ENCODE data around the gene ACTR1B. TPM values are rescaled to one million over a fixed set of nuclear protein-coding genes. Genes with fewer than 3 reads are reported as not detected.
"Not testable (repeated sequence)": the region's sequence is repeated elsewhere in the genome, so short reads cannot be mapped to it uniquely, and the experiment has no call there.

ACTR1B gene
- total RNA-seq, 4 donors from 2014 or later = 64.9 to 106 (median 76.3) TPM

DNA sequence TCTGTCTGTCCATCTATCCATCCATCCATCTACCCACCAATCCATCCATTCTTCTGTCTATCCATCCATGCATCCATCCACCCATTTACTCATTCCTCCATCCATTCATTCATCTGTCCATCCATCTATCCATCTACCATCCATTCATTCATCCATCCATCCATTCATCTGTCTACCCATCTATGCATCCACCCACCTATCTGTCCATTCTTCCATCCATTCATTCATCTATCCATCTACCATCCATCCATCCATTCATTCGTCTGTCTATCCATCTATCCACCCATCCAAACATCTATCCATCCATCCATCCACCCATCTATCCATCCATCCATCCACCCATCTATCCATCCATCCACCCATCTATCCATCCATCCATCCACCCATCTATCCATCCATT, 43.4 kb downstream of the ACTR1B start:
- H3K4me1 ChIP-seq; H3K9me3 ChIP-seq; H3K36me3 ChIP-seq; H3K27ac ChIP-seq; H3K4me3 ChIP-seq (replicated peaks in 1 of 3); intact Hi-C loops (cut with DNase I); DNase-seq; H3K27me3 ChIP-seq: not testable (repeated sequence)
- WGBS, 2 donors = 89% methylated on average over 1 of the region's 1 CpG; no CpG with 5 or more reads in 1 of the 2 donors

DNA sequence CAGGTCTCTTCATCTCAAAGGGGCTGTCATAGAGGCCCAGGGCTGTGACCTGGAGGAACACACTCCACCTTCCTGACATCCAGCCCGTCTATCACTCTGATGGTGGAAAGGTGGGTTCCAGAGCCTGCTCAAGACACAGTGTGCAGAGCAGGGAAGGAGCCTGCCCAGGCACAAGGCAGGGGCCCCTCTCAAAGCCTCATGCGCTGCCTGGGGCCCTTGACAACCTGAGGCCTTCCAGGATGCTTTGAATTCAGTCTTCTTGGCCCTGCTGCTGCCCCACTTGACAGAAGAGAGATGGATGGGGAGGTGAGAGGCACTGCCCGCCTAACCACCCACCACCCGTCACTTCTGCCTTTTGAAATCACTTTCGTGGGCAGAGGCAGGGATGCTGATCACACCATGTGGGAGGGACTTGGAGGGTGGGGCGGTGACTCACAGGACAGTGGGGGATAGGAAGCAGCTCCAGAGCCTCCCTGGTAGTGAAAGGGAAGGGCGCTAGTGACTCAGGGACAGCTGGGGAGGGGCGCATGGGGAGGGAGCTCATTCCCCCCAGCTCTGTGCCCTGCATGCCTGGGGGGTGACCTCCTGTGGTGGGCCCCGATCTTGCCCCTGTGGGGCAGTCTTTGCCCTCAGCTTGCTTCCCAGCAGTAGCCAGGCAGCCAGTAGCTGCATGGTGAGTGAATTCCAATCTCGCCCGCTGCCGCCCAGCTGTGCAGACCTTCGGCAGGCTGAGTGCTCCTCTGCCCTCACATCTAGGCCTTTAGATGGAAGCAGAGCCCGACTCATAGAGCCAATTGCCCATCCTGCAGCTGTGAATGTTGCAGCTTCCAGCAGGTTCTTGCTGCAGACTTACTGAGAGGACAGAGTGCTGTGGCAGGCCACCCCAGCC, 44.7 kb downstream of the ACTR1B start:
- intact Hi-C loops (cut with DNase I); H3K27ac ChIP-seq; H3K27me3 ChIP-seq; H3K9me3 ChIP-seq; H3K36me3 ChIP-seq; H3K4me1 ChIP-seq; DNase-seq; H3K4me3 ChIP-seq (replicated peaks in 1 of 3): not testable (repeated sequence)
- WGBS, 2 donors = no CpG with 5 or more reads among the region's 14 CpGs

DNA sequence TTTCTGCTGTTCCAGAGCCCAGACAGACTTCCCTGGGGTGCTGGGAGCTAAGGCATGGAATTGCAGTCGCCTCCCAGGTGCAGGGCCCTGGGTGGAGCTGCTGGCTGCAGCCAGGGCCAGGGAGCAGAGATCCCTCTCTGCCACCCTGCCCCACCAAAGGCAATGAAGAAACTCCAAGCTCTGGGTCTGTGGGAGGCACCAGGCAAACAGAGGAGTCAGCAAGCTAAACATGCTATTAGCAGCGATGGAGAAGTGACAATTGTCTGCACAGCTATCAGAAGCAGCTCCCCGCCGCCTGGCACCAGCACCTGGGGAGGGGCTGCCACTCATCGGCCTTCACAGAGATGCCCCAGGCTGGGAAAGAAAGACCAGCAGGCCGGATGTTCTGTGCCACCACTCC, 45.9 kb downstream of the ACTR1B start:
- Histone ChIP-seq H3K4me3 (replicated peaks in 1 of 3) (no peak overlapping the region), H3K9me3 (no peaks in the 10 kb centered on the region), H3K4me1 (no peaks in the 10 kb centered on the region), H3K27ac (no peak overlapping the region), H3K36me3 (no peaks in the 10 kb centered on the region), H3K27me3 (no peaks in the 10 kb centered on the region)
- no peak for TF ChIP-seq POLR2A (IDR thresholded peaks at IDR 0.05)
- TF ChIP-seq, protein P1, sequence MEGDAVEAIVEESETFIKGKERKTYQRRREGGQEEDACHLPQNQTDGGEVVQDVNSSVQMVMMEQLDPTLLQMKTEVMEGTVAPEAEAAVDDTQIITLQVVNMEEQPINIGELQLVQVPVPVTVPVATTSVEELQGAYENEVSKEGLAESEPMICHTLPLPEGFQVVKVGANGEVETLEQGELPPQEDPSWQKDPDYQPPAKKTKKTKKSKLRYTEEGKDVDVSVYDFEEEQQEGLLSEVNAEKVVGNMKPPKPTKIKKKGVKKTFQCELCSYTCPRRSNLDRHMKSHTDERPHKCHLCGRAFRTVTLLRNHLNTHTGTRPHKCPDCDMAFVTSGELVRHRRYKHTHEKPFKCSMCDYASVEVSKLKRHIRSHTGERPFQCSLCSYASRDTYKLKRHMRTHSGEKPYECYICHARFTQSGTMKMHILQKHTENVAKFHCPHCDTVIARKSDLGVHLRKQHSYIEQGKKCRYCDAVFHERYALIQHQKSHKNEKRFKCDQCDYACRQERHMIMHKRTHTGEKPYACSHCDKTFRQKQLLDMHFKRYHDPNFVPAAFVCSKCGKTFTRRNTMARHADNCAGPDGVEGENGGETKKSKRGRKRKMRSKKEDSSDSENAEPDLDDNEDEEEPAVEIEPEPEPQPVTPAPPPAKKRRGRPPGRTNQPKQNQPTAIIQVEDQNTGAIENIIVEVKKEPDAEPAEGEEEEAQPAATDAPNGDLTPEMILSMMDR (IDR thresholded peaks at IDR 0.05) = no peak
- no peak for DNase-seq
- WGBS, 2 donors = 100% methylated on average over 4 of the region's 6 CpGs; no CpG with 5 or more reads in 1 of the 2 donors
- intact Hi-C loops (cut with DNase I) = no loop called here

DNA sequence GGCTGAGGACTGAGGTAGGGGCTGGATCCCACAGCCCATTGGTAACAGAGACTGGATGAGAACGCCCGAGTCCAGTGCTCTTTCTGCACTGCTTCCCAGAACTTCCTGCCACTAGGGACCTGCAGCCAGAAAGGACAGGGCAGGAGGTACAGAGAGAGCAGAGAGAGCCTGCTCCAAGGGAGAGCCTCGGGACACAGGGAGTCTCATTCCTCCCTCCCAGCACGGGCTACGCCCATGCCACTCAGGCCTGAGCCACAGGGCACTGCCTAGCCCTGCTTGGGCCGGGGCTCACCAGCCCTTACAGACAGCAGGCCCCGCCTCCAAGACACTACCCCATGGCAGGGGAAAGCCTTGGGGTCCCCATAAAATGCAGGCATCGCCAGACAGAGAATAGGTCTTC, 48.1 kb downstream of the ACTR1B start:
- H3K36me3 ChIP-seq; intact Hi-C loops (cut with DNase I); H3K27me3 ChIP-seq; H3K4me3 ChIP-seq (replicated peaks in 1 of 3); H3K27ac ChIP-seq; H3K9me3 ChIP-seq; H3K4me1 ChIP-seq; DNase-seq: not testable (repeated sequence)
- no CpG with 5 or more reads among the region's 8 CpGs for WGBS, 2 donors

DNA sequence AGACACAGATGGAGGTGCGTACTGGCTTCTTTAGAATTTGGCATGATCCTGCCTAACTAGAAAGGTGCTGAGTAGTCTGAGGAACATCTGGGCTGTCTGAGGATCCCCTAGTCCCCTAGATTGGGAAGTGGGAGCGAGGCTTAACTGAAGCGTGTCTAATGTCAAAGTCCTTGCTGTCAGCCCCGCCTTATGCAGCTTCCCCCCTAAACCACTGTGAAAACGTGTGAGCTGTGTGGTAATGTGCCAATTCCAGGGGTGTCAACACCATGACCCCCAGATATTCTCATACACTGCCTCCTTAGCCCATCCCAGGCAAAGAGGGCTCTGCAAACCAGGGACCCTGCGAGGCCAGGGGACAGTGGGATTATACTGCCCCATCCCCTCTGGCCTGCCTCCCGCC, 51.9 kb downstream of the ACTR1B start:
- H3K4me3 ChIP-seq (replicated peaks in 1 of 3); H3K27me3 ChIP-seq; H3K27ac ChIP-seq; H3K9me3 ChIP-seq; H3K36me3 ChIP-seq; DNase-seq; H3K4me1 ChIP-seq; intact Hi-C loops (cut with DNase I): not testable (repeated sequence)
- WGBS, 2 donors = no CpG with 5 or more reads among the region's 7 CpGs

DNA sequence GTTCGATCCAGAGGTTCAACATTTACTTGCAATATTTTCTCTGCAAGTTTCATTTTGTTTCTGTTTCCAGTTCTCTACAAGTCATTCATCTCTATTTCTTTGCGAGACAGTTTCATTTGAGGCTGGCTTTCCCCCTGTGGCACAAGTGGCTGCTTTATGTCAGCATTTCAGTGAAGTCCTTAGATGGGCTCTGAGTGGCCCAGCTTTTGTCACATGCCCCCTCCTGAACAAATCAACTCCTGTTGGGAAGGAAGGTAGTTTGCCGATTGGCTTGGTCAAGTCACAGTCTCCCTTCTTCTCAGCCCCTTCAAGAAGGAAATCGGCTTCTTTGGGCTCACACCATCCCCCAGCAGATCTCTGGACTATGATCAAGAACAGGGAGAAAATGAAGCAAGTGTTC, 55.1 kb downstream of the ACTR1B start:
- H3K27ac ChIP-seq; H3K36me3 ChIP-seq; H3K9me3 ChIP-seq; H3K4me1 ChIP-seq; DNase-seq; H3K4me3 ChIP-seq (replicated peaks in 1 of 3); intact Hi-C loops (cut with DNase I); H3K27me3 ChIP-seq: not testable (repeated sequence)
- WGBS, 2 donors = 81 to 84% methylated on average over 2 to 3 of the region's 4 CpGs

Small RNAs within 50 kb of the gene (small RNA-seq; reads per million reads assigned to genes)
- not detected for gene RNU4-8P

Other genes starting within 250 kb of the ACTR1B start
- 10 to 100 TPM; 26.5 to 60.1 (median 39.0) TPM for gene ANKRD36B, start 74.2 kb downstream of the ACTR1B start, total RNA-seq
- 100 to 1,000 TPM; 216 to 731 (median 586) TPM for gene COX5B, start 18.0 kb downstream of the ACTR1B start, total RNA-seq
- 10 to 100 TPM in 3 of 4 donors, 1 to 10 TPM in 1; 9.8 to 36.5 (median 30.7) TPM for gene C2orf92, start 5.7 kb upstream of the ACTR1B start, total RNA-seq
- 1 to 10 TPM; 4.0 to 7.6 (median 4.4) TPM for gene ZAP70, start 49.5 kb upstream of the ACTR1B start, total RNA-seq